Mesenteric fat pad (tissue), 1 donor: ENCODE results near the gene TMX3. TPM values are rescaled to one million over a fixed set of nuclear protein-coding genes. Genes with fewer than 3 reads are reported as not detected.

Experiments used
- DNase-seq: peaks from one replicate; pipeline ENCODE4 v3.0.0-alpha.2; 2020; ENCODE audit warnings: low spot score
- total RNA-seq: library from RNA; stranded (reverse); fragmentation: NEBNext Ultra II Directional; extraction: Animal tissue kit (Norgen Biotek cat#: 25700); gene quantifications from one replicate; pipeline ENCODE4 v1.2.1, GENCODE V29; 2021
- donor health status: DM: yes; HTN: yes; CAD: no.

Gene TMX3
- total RNA-seq, 1 donor from 2014 or later, result 44.5 TPM

GRCh38 chr18:68713796-68714195 is 1.1 kb downstream of the TMX3 start:
- no peak for DNase-seq

GRCh38 chr18:68713131-68713530 is 1.8 kb downstream of the TMX3 start:
- DNase-seq, result no peak

GRCh38 chr18:68707646-68708045 is 7.3 kb downstream of the TMX3 start:
- no peak for DNase-seq

GRCh38 chr18:68705119-68705518 is 9.8 kb downstream of the TMX3 start:
- DNase-seq, result no peak

GRCh38 chr18:68703326-68703725 is 11.6 kb downstream of the TMX3 start:
- DNase-seq, result no peak

GRCh38 chr18:68701353-68701752 is 13.6 kb downstream of the TMX3 start:
- no peak for DNase-seq

GRCh38 chr18:68699043-68699442 is 15.9 kb downstream of the TMX3 start:
- DNase-seq, result no peak

- DNase-seq, result no peak
Observed at GRCh38 chr18:68696937-68697336, 18.0 kb downstream of the TMX3 start.

- no peak for DNase-seq
Observed at GRCh38 chr18:68694316-68694715, 20.6 kb downstream of the TMX3 start.

- DNase-seq, result no peak
Observed at GRCh38 chr18:68693091-68693815, 21.7 kb downstream of the TMX3 start.

GRCh38 chr18:68679528-68679927 is 35.4 kb downstream of the TMX3 start:
- DNase-seq, result no peak

- no peak for DNase-seq
Observed at GRCh38 chr18:68676913-68677312, 38.0 kb downstream of the TMX3 start.

GRCh38 chr18:68667121-68667520 is 47.8 kb downstream of the TMX3 start:
- DNase-seq, result no peak

GRCh38 chr18:68666381-68666780 is 48.5 kb downstream of the TMX3 start:
- DNase-seq, result no peak

GRCh38 chr18:68665628-68666027 is 49.3 kb downstream of the TMX3 start:
- no peak for DNase-seq

GRCh38 chr18:68662754-68663153 is 52.2 kb downstream of the TMX3 start:
- no peak for DNase-seq

- DNase-seq, result no peak
Observed at GRCh38 chr18:68660354-68661183, 54.3 kb downstream of the TMX3 start.

GRCh38 chr18:68648191-68648590 is 66.7 kb downstream of the TMX3 start:
- no peak for DNase-seq

- no peak for DNase-seq
Observed at GRCh38 chr18:68642003-68642402, 72.9 kb downstream of the TMX3 start.

- DNase-seq, result no peak
Observed at GRCh38 chr18:68640861-68641260, 74.0 kb downstream of the TMX3 start.

GRCh38 chr18:68638613-68639012 is 76.3 kb downstream of the TMX3 start:
- DNase-seq, result no peak

GRCh38 chr18:68627812-68628211 is 87.1 kb downstream of the TMX3 start:
- DNase-seq, result no peak
